HG03280 (cell line): ENCODE data around the gene PAX7.

Experiments
- ATAC-seq: cut with Tn5 transposase; IDR thresholded peaks from one replicate; pipeline ENCODE4 v1.9.1; 2021; ENCODE audit warnings: mild to moderate bottlenecking, moderate library complexity; ENCODE audit not compliant: unreplicated experiment

Gene PAX7

GRCh38 chr1:18787825-18788385 lies 157.3 kb downstream of the PAX7 start:
- no peak for ATAC-seq

GRCh38 chr1:18789246-18789645 lies 158.6 kb downstream of the PAX7 start:
- ATAC-seq: no peak

- ATAC-seq: no peak
Measured at GRCh38 chr1:18792747-18793146, 162.1 kb downstream of the PAX7 start.

GRCh38 chr1:18793164-18793563 lies 162.5 kb downstream of the PAX7 start:
- no peak for ATAC-seq

GRCh38 chr1:18794051-18794450 lies 163.4 kb downstream of the PAX7 start:
- no peak for ATAC-seq

GRCh38 chr1:18794561-18794960 lies 163.9 kb downstream of the PAX7 start:
- no peak for ATAC-seq

- ATAC-seq: no peak
Measured at GRCh38 chr1:18795002-18795689, 164.5 kb downstream of the PAX7 start.

- no peak for ATAC-seq
Measured at GRCh38 chr1:18796950-18797349, 166.3 kb downstream of the PAX7 start.
